Activated CD8-positive, alpha-beta memory T cell treated with anti-CD3 and anti-CD28 coated beads for 1 hour (primary cell): ENCODE results near the gene LST1.

ENCODE experiments used
- DNase-seq, 2 donors: peaks; one replicate each; pipeline ENCODE4 v3.0.0-alpha.2; 2020; ENCODE audit warnings: low read depth in 1 of 2; ENCODE audit errors: extremely low read depth in 1 of 2

LST1 gene

DNA sequence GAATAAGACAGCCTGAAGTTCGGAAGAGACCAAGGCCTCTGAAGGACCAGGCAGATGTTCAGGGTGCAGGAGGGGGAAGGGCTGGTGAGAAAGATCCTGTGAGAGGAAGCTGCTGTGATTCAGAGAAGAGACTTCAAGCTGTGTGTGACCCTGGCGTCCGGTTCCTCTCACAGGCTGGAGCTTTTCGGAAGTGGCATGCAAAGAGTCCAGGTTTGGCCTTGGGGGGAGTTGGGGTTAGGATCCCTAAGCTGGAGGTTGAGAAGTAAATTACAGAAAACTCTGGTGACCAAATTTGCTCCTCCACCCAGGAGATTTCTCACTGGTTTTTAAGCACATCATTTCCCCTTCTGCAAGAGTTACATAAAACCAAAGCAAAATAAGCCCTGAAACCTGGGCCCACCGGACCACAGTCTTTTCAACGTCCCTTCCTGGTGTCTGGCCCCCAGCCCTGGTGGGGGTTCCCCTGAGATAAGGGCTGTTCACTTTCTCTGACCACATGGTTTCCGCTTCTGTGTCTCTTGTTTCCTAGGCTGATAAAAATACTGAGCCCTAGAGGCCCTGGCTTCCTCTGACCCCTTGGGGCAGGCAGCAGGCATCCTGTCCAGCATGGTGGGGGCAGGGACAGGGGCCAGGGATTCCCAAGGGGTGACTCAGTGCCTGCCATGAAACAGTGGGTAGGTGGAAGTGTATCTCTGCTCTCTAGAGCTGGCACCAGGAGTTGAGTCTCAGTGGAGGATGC, 25.9 kb upstream of the LST1 start:
- no peak for DNase-seq

DNA sequence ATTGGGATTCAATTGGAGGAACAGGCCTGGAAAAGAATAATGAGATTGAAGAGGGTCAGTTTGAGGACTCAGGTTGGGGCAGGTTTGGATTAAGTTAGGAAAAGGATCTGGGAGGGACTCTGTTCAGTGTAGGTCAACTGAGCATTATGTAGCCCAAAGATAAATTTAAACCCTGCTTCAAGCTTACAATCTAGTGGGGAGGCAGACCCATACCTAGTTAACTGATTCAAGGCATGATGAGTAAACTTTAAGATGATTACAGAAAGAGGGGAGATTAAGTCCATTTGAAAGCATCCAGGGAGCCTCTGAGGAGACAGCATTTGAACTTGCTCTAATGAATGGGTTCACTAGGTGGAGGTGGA, 25.4 kb upstream of the LST1 start:
- no peak for DNase-seq

DNA sequence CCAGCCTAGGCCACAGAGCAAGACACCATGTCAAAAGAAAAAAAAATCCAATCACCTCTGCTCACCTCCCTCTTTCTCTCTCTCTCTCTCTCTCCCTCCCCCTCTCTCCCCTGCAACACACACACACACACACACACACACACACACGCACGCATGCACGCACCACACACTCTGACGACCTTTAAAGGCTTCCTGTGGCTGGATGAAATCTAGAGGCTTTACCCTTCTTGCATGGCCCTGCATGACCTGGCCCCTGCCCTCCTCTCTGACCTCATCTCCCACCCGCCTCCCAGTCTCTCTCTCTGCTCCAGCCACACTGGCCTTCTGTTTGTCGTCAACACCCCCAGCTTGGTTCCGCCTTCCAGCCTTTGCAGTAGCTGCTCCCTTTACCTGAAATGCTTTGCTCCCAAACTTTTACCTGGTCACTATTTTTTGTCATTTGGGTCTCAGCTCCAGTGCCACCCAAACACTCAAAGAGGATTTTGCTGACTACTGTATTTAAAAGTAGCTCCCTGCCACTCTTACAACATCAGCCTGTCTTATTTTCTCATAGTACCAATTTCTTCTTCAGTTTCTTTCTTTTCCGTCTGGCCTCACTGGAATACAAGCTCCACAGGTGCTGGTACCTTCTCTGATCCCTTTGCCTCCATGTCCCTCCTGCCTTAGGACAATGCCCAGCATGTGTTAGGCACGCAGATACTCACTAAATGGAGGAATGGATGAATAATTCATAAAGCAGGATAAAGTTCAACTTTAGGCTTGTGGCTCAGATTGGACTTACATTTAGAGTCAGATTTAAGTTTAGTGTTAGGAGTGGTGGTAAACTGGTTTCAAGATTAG, 18.3 kb upstream of the LST1 start:
- no peak for DNase-seq

DNA sequence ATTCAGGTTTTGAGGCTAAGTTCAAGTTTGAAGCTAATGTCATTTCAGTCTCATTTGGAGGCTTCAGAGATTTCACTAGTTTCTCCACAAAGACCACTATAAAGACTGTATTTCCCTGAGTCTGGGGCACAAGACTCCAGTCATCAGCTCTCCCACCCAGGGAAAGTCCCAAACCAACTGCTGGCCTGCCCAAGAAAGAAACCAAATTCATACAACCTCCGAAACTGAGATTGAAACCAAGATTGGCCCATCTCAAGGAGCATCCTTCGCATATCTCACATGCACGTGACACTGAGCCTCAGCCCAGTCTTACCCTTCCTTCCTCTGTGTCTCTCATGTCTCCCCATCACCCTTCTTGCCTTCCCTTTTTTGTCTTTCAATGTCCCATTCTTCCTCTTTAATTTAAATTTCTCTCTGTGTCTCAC, 17.5 kb upstream of the LST1 start:
- no peak for DNase-seq

DNA sequence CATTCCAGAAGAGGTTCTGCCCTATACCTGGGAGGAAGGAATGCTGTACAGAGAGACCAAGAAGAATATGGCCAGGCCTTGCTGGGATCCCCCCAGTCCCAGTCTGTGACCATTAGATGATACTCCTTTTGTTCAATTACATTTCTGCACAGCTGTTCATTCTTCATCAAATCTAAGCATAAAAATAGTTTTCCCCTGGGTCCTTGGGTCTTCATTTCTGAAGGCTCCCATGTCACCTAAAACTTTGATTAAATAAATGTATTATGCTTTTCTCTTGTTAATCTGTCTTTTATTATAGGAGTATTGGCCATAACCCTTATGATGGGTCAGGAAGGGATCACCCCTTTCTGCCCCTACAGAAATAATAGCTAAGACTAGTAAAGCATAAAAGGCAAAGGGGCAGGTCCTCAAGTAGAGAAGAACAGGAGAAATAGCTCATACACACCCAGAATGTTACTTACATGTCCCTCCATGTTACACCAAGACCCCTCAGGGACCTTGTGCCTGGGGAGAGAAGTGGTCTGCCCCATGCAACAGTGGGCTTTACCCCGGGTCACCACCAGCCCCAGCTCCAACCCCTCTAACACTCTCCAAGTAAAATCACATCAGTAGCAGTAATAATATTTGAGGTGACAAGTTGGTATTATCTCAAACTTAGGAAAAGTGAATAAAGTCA, 16.1 kb upstream of the LST1 start:
- DNase-seq = no peak

DNA sequence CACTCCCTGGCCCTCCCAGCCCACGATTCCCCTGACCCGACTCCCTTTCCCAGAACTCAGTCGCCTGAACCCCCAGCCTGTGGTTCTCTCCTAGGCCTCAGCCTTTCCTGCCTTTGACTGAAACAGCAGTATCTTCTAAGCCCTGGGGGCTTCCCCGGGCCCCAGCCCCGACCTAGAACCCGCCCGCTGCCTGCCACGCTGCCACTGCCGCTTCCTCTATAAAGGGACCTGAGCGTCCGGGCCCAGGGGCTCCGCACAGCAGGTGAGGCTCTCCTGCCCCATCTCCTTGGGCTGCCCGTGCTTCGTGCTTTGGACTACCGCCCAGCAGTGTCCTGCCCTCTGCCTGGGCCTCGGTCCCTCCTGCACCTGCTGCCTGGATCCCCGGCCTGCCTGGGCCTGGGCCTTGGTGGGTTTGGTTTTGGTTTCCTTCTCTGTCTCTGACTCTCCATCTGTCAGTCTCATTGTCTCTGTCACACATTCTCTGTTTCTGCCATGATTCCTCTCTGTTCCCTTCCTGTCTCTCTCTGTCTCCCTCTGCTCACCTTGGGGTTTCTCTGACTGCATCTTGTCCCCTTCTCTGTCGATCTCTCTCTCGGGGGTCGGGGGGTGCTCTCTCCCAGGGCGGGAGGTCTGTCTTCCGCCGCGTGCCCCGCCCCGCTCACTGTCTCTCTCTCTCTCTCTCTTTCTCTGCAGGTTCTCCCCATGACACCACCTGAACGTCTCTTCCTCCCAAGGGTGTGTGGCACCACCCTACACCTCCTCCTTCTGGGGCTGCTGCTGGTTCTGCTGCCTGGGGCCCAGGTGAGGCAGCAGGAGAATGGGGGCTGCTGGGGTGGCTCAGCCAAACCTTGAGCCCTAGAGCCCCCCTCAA, 13.8 kb upstream of the LST1 start, which contains the start of gene LTA:
TSS of gene LTA (plus strand) at position 249 of the 871 bp plus-strand sequence. CDS start at position 703, 454 bp downstream.
- no peak for DNase-seq

DNA sequence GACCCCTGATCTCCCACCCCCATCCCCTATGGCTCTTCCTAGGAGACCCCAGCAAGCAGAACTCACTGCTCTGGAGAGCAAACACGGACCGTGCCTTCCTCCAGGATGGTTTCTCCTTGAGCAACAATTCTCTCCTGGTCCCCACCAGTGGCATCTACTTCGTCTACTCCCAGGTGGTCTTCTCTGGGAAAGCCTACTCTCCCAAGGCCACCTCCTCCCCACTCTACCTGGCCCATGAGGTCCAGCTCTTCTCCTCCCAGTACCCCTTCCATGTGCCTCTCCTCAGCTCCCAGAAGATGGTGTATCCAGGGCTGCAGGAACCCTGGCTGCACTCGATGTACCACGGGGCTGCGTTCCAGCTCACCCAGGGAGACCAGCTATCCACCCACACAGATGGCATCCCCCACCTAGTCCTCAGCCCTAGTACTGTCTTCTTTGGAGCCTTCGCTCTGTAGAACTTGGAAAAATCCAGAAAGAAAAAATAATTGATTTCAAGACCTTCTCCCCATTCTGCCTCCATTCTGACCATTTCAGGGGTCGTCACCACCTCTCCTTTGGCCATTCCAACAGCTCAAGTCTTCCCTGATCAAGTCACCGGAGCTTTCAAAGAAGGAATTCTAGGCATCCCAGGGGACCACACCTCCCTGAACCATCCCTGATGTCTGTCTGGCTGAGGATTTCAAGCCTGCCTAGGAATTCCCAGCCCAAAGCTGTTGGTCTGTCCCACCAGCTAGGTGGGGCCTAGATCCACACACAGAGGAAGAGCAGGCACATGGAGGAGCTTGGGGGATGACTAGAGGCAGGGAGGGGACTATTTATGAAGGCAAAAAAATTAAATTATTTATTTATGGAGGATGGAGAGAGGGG, 12.6 kb upstream of the LST1 start:
- DNase-seq = no peak

DNA sequence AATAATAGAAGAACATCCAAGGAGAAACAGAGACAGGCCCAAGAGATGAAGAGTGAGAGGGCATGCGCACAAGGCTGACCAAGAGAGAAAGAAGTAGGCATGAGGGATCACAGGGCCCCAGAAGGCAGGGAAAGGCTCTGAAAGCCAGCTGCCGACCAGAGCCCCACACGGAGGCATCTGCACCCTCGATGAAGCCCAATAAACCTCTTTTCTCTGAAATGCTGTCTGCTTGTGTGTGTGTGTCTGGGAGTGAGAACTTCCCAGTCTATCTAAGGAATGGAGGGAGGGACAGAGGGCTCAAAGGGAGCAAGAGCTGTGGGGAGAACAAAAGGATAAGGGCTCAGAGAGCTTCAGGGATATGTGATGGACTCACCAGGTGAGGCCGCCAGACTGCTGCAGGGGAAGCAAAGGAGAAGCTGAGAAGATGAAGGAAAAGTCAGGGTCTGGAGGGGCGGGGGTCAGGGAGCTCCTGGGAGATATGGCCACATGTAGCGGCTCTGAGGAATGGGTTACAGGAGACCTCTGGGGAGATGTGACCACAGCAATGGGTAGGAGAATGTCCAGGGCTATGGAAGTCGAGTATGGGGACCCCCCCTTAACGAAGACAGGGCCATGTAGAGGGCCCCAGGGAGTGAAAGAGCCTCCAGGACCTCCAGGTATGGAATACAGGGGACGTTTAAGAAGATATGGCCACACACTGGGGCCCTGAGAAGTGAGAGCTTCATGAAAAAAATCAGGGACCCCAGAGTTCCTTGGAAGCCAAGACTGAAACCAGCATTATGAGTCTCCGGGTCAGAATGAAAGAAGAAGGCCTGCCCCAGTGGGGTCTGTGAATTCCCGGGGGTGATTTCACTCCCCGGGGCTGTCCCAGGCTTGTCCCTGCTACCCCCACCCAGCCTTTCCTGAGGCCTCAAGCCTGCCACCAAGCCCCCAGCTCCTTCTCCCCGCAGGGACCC, 11.7 kb upstream of the LST1 start:
- DNase-seq = no peak

DNA sequence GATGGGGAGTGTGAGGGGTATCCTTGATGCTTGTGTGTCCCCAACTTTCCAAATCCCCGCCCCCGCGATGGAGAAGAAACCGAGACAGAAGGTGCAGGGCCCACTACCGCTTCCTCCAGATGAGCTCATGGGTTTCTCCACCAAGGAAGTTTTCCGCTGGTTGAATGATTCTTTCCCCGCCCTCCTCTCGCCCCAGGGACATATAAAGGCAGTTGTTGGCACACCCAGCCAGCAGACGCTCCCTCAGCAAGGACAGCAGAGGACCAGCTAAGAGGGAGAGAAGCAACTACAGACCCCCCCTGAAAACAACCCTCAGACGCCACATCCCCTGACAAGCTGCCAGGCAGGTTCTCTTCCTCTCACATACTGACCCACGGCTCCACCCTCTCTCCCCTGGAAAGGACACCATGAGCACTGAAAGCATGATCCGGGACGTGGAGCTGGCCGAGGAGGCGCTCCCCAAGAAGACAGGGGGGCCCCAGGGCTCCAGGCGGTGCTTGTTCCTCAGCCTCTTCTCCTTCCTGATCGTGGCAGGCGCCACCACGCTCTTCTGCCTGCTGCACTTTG, 10.7 kb upstream of the LST1 start, which contains the start of gene TNF:
TSS of gene TNF (plus strand) at position 231 of the 567 bp plus-strand sequence. CDS start at position 408, 177 bp downstream.
- peak; percentile 49 to 59 for DNase-seq

DNA sequence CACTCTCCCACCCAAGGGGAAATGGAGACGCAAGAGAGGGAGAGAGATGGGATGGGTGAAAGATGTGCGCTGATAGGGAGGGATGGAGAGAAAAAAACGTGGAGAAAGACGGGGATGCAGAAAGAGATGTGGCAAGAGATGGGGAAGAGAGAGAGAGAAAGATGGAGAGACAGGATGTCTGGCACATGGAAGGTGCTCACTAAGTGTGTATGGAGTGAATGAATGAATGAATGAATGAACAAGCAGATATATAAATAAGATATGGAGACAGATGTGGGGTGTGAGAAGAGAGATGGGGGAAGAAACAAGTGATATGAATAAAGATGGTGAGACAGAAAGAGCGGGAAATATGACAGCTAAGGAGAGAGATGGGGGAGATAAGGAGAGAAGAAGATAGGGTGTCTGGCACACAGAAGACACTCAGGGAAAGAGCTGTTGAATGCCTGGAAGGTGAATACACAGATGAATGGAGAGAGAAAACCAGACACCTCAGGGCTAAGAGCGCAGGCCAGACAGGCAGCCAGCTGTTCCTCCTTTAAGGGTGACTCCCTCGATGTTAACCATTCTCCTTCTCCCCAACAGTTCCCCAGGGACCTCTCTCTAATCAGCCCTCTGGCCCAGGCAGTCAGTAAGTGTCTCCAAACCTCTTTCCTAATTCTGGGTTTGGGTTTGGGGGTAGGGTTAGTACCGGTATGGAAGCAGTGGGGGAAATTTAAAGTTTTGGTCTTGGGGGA, 10.0 kb upstream of the LST1 start:
- no peak for DNase-seq

DNA sequence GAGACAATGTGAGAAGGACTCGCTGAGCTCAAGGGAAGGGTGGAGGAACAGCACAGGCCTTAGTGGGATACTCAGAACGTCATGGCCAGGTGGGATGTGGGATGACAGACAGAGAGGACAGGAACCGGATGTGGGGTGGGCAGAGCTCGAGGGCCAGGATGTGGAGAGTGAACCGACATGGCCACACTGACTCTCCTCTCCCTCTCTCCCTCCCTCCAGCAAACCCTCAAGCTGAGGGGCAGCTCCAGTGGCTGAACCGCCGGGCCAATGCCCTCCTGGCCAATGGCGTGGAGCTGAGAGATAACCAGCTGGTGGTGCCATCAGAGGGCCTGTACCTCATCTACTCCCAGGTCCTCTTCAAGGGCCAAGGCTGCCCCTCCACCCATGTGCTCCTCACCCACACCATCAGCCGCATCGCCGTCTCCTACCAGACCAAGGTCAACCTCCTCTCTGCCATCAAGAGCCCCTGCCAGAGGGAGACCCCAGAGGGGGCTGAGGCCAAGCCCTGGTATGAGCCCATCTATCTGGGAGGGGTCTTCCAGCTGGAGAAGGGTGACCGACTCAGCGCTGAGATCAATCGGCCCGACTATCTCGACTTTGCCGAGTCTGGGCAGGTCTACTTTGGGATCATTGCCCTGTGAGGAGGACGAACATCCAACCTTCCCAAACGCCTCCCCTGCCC, 9.0 kb upstream of the LST1 start:
- no peak for DNase-seq

DNA sequence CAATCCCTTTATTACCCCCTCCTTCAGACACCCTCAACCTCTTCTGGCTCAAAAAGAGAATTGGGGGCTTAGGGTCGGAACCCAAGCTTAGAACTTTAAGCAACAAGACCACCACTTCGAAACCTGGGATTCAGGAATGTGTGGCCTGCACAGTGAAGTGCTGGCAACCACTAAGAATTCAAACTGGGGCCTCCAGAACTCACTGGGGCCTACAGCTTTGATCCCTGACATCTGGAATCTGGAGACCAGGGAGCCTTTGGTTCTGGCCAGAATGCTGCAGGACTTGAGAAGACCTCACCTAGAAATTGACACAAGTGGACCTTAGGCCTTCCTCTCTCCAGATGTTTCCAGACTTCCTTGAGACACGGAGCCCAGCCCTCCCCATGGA, 8.5 kb upstream of the LST1 start:
- no peak for DNase-seq

DNA sequence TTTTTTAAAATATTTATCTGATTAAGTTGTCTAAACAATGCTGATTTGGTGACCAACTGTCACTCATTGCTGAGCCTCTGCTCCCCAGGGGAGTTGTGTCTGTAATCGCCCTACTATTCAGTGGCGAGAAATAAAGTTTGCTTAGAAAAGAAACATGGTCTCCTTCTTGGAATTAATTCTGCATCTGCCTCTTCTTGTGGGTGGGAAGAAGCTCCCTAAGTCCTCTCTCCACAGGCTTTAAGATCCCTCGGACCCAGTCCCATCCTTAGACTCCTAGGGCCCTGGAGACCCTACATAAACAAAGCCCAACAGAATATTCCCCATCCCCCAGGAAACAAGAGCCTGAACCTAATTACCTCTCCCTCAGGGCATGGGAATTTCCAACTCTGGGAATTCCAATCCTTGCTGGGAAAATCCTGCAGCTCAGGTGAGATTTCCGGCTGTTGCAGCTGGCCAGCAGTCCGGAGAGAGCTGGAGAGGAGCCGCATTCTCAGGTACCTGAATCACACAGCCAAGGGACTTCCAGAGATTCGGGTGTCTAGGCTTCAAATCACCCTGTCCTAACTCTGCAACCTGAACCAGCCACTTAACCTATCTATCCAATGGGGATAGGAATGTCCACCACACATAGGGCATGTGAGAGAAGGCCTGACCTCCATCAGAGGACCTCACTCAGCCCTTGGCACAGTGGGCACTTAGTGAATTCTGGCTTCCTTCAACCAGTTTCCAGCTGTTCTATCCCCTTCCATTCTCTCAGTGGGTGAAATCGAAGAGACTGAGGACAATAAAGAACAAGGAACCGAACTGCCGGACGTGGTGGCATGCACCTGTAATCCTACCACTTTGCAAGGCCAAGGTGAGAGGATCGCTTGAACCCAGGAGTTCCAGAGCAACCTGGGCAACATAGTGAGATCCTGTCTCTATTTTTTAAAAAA, 7.6 kb upstream of the LST1 start:
- no peak for DNase-seq

DNA sequence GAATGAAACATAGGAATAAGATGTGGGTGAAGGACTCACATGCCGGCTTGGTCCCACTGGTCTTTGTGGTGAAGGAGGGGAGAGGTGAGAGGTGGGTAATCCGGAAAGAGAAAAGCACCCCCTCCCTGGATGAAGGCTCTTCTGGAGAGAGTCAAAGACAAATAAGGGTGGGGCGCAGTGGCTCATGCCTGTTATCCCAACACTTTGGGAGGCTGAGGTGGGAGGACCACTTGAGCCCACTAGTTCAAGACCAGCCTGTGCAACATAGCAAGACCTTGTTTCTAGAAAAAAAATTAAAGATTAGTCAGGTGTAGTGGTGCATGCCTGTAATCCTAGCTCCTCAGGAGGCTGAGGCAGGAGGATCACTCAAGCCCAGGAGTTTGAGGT, 7.0 kb upstream of the LST1 start:
- no peak for DNase-seq

DNA sequence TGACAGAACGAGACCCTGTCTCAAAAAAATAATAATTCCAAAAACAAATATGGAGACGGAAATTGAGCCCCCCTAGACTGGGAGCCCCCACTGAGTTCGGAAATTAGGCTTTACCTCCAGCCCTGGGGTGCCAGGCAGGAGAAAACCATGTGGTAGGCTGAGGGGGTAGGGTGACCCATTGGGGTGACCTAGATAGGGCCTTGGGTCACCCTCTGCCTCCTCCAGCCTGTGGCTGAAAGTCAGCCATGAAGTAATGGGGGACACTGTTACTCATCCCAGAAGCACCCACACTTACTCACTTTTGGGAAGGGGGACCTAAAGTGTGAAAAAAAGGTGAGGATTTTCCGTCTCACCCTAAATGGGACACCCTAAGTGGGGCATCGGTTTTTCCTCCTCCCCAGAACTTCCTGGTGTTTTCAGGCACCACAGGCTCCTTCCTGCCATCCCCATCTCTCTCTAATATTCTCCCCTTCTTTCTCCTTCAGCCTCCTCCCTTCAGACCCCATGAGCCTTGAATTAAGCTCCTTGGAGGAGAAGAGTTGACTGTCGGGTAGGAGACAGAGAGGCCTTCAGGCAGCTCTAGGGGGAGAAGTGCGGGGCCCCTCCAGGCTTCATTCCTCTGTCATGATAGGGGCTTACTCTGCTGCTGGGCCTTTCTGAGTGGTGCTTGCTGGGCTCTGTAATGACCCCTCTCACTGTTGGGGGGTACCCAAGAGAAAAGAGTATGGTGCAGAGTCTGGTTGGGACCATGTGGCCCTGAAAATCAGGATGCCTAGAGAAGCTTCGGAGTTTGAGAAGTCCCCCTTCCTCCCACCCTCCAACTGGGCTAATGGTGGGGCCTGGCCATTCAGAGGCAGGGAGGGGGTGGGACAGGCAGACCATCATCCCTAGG, 6.3 kb upstream of the LST1 start:
- DNase-seq = no peak
